Osteocyte (in vitro differentiated cells): Measurements from ENCODE around the gene ZMYND10. TPM values are rescaled to one million over a fixed set of nuclear protein-coding genes. Genes with fewer than 3 reads are reported as not detected.

ENCODE experiments used
- DNase-seq: peaks from one replicate; pipeline ENCODE4 v3.0.0; 2021; ENCODE audit warnings: mixed read lengths; ENCODE audit not compliant: unreplicated experiment; ENCODE audit errors: extremely low spot score
- H3K27ac Mint-ChIP-seq: one replicate; pipeline ENCODE4 v1.8.0; 2021; ENCODE audit warnings: mild to moderate bottlenecking, mixed read lengths; ENCODE audit not compliant: unreplicated experiment
- H3K27me3 Mint-ChIP-seq: one replicate; pipeline ENCODE4 v1.8.0; 2021; ENCODE audit warnings: mixed read lengths; ENCODE audit not compliant: unreplicated experiment
- H3K36me3 Mint-ChIP-seq: one replicate; pipeline ENCODE4 v1.8.0; 2021; ENCODE audit warnings: mixed read lengths; ENCODE audit not compliant: unreplicated experiment
- H3K4me1 Mint-ChIP-seq: one replicate; pipeline ENCODE4 v1.8.0; 2021; ENCODE audit warnings: mixed read lengths; ENCODE audit not compliant: unreplicated experiment
- H3K4me3 Mint-ChIP-seq: one replicate; pipeline ENCODE4 v1.8.0; 2021; ENCODE audit warnings: mild to moderate bottlenecking, moderate library complexity, mixed read lengths; ENCODE audit not compliant: unreplicated experiment
- H3K9me3 Mint-ChIP-seq: one replicate; pipeline ENCODE4 v1.8.0; 2021; ENCODE audit warnings: mixed read lengths; ENCODE audit not compliant: unreplicated experiment
- CTCF ChIP-seq: fragments of 200-600 bp; sonication (generic); IDR thresholded peaks from 2 replicates; pipeline ENCODE4 v1.5.0; 2021; ENCODE audit warnings: antibody characterized with exemption, mild to moderate bottlenecking, moderate library complexity
- total RNA-seq: library from RNA; stranded (reverse); gene quantifications from 2 replicates; pipeline ENCODE4 v1.2.1, GENCODE V29; 2021

The ZMYND10 gene
- total RNA-seq, 1 donor from 2014 or later, result 1.6 TPM

GRCh38 chr3:50388720-50389413, 43.3 kb upstream of the ZMYND10 start:
- H3K4me1 Mint-ChIP-seq, result no peaks in the 10 kb centered on the region
- no peaks in the 10 kb centered on the region for H3K9me3 Mint-ChIP-seq
- no peak for TF ChIP-seq CTCF
- no peaks in the 10 kb centered on the region for H3K36me3 Mint-ChIP-seq
- H3K27ac Mint-ChIP-seq, result no peak overlapping the region
- peaks cover 2% of the 10 kb centered on the region for H3K27me3 Mint-ChIP-seq
- no peak for DNase-seq
- no peak overlapping the region for H3K4me3 Mint-ChIP-seq

- H3K4me1 Mint-ChIP-seq, result no peaks in the 10 kb centered on the region
- no peaks in the 10 kb centered on the region for H3K9me3 Mint-ChIP-seq
- DNase-seq, result no peak
- no peak overlapping the region for H3K27ac Mint-ChIP-seq
- H3K27me3 Mint-ChIP-seq, result peaks cover 2% of the 10 kb centered on the region
- peak; percentile 50 for TF ChIP-seq CTCF
- H3K4me3 Mint-ChIP-seq, result no peak overlapping the region
- no peaks in the 10 kb centered on the region for H3K36me3 Mint-ChIP-seq
Measured at GRCh38 chr3:50388016-50388719, 42.6 kb upstream of the ZMYND10 start.

- H3K9me3 Mint-ChIP-seq, result no peaks in the 10 kb centered on the region
- TF ChIP-seq CTCF, result no peak
- H3K4me1 Mint-ChIP-seq, result peaks cover 4% of the 10 kb centered on the region
- no peak overlapping the region for H3K4me3 Mint-ChIP-seq
- no peak for DNase-seq
- H3K27me3 Mint-ChIP-seq, result peaks cover 9% of the 10 kb centered on the region
- no peaks in the 10 kb centered on the region for H3K36me3 Mint-ChIP-seq
- no peak overlapping the region for H3K27ac Mint-ChIP-seq
Measured at GRCh38 chr3:50385754-50386153, 40.2 kb upstream of the ZMYND10 start.

GRCh38 chr3:50383750-50384149, 38.2 kb upstream of the ZMYND10 start:
- Mint-ChIP-seq H3K27me3 (peaks cover 9% of the 10 kb centered on the region), H3K4me1 (peaks cover 4% of the 10 kb centered on the region), H3K27ac (no peak overlapping the region), H3K9me3 (no peaks in the 10 kb centered on the region), H3K4me3 (no peak overlapping the region), H3K36me3 (no peaks in the 10 kb centered on the region)
- no peak for TF ChIP-seq CTCF
- no peak for DNase-seq

GRCh38 chr3:50382722-50383121, 37.2 kb upstream of the ZMYND10 start:
- DNase-seq, result no peak
- H3K9me3 Mint-ChIP-seq, result no peaks in the 10 kb centered on the region
- TF ChIP-seq CTCF, result no peak
- no peaks in the 10 kb centered on the region for H3K36me3 Mint-ChIP-seq
- H3K27ac Mint-ChIP-seq, result no peak overlapping the region
- peaks cover 9% of the 10 kb centered on the region for H3K27me3 Mint-ChIP-seq
- H3K4me3 Mint-ChIP-seq, result no peak overlapping the region
- peaks cover 4% of the 10 kb centered on the region for H3K4me1 Mint-ChIP-seq
